Nephron (organoid): Measurements from ENCODE around the gene RFT1.

Experiments
- H3K27ac Mint-ChIP-seq, 3 experiments: 2 replicates each; pipeline ENCODE4 v1.8.0; 2020; ENCODE audit warnings: mixed read lengths in 3 of 3, mild to moderate bottlenecking in 2 of 3, moderate library complexity in 1 of 3
- H3K27me3 Mint-ChIP-seq: 2 replicates; pipeline ENCODE4 v1.8.0; 2021; ENCODE audit warnings: low read depth, mild to moderate bottlenecking, moderate library complexity, mixed read lengths
- H3K36me3 Mint-ChIP-seq: 2 replicates; pipeline ENCODE4 v1.8.0; 2020; ENCODE audit warnings: low read depth, mixed read lengths
- H3K4me1 Mint-ChIP-seq: 2 replicates; pipeline ENCODE4 v1.8.0; 2020; ENCODE audit warnings: mixed read lengths
- H3K4me3 Mint-ChIP-seq, 3 experiments: 2 replicates each; pipeline ENCODE4 v1.8.0; 2020; ENCODE audit warnings: mild to moderate bottlenecking in 3 of 3, mixed read lengths in 3 of 3, moderate library complexity in 2 of 3
- H3K9me3 Mint-ChIP-seq: 2 replicates; pipeline ENCODE4 v1.8.0; 2020; ENCODE audit warnings: mixed read lengths
- TF ChIP-seq, protein P1 (sequence below), 3 experiments: fragments of 200-600 bp; sonication (generic); IDR thresholded peaks; one replicate each; pipeline ENCODE4 v1.5.0; 2021; ENCODE audit warnings: antibody characterized with exemption in 3 of 3; ENCODE audit not compliant: unreplicated experiment in 3 of 3

Gene RFT1

DNA sequence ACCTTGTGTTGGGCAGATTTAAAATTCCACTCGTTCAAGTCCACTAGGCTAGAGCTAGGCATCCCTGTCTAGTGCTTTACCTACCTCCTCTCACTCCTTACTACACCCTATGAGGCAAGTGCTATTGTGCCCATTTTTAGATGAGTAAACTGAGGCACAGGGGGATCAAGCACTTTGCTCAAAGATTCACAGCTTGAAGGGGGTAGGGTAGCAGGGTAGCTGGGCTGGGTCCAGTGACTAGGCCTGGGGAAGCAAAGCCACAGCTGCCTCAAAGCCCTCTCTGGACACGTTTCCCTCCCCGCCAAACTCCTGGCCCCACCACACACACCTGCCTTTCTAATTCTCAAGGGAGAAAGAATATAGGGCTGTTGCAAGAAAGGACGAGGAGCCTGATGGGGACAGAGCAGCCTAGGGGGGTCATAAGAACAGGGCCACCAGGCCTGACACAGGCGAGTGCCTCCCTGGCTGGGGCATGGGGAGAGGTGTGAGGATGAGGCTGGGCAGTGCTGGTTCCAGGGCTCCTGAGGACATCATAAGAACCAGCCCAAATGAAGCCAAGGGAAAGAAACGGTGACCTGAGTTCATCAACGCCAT, 49.5 kb downstream of the RFT1 start:
- peaks cover 8% of the 10 kb centered on the region for H3K27me3 Mint-ChIP-seq
- H3K36me3 Mint-ChIP-seq, result no peaks in the 10 kb centered on the region
- no peaks in the 10 kb centered on the region for H3K4me1 Mint-ChIP-seq
- TF ChIP-seq, protein P1, sequence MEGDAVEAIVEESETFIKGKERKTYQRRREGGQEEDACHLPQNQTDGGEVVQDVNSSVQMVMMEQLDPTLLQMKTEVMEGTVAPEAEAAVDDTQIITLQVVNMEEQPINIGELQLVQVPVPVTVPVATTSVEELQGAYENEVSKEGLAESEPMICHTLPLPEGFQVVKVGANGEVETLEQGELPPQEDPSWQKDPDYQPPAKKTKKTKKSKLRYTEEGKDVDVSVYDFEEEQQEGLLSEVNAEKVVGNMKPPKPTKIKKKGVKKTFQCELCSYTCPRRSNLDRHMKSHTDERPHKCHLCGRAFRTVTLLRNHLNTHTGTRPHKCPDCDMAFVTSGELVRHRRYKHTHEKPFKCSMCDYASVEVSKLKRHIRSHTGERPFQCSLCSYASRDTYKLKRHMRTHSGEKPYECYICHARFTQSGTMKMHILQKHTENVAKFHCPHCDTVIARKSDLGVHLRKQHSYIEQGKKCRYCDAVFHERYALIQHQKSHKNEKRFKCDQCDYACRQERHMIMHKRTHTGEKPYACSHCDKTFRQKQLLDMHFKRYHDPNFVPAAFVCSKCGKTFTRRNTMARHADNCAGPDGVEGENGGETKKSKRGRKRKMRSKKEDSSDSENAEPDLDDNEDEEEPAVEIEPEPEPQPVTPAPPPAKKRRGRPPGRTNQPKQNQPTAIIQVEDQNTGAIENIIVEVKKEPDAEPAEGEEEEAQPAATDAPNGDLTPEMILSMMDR (IDR thresholded peaks at IDR 0.05; ENCODE audit: unreplicated experiment in 3 of 3), result no peak
- H3K4me3 Mint-ChIP-seq, result no peak overlapping the region
- no peak overlapping the region for H3K27ac Mint-ChIP-seq
- H3K9me3 Mint-ChIP-seq, result no peaks in the 10 kb centered on the region

DNA sequence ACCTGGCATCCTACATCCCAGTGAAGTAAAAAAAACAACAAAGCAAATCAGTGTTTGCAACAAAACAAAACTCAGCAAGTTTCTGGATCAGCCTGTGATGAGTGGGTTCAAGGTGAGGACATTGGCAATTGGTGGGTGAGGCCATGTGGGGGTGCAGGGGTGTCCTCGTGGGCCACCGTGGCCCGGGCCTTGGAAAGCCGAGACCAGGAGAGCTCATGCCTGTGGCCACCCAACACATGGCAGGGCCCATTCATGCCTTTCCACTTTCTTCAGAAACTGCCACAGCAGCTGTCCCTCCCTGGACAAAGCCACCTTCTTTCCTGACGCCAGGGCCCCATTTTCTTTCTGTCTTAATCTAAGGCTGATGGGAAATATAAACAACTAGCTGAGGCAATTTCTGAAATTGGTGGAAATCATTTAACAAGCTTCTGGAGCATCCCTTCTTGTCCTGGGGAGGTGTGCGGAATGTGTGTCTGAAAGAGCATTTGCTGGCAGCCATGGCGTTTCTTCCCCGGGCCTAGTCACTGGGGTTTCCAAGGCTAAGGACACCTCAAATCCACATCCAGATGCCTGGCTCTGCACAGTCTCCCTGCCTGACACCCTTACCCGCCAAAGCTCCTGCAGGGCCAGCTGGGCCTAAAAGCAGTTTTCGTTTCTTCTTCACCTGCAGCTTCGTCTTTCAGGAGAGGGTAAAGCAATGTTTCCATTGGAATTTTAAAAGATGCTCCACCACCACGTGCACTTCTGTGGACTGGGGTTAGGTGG, 50.3 kb downstream of the RFT1 start:
- H3K4me3 Mint-ChIP-seq, result no peak overlapping the region
- H3K27me3 Mint-ChIP-seq, result peaks cover 8% of the 10 kb centered on the region
- H3K27ac Mint-ChIP-seq, result no peak overlapping the region
- H3K4me1 Mint-ChIP-seq, result no peaks in the 10 kb centered on the region
- no peaks in the 10 kb centered on the region for H3K36me3 Mint-ChIP-seq
- H3K9me3 Mint-ChIP-seq, result no peaks in the 10 kb centered on the region
- TF ChIP-seq, protein P1 (IDR thresholded peaks at IDR 0.05; ENCODE audit: unreplicated experiment in 3 of 3), result no peak

DNA sequence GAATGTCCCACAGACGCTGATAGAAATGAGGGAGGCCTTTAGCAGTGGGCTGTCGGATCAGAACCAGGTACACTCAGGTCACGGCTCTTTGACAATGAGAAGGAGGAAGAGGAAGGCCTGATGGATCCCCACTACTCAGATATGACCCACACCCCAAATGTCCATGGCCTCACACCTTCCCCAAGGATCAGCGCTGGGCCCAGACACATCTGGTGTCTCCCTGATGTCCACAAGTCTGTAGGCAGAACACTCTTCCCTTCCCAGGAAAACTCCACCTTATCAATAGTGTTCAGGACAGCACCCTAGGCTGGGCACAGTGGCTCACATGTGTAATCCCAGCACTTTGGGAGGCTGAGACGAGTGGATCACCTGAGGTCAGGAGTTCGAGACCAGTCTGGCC, 51.1 kb downstream of the RFT1 start:
- no peaks in the 10 kb centered on the region for H3K36me3 Mint-ChIP-seq
- TF ChIP-seq, protein P1 (IDR thresholded peaks at IDR 0.05; ENCODE audit: unreplicated experiment in 3 of 3), result no peak
- H3K4me3 Mint-ChIP-seq, result no peak overlapping the region
- no peaks in the 10 kb centered on the region for H3K4me1 Mint-ChIP-seq
- H3K27me3 Mint-ChIP-seq, result peaks cover 8% of the 10 kb centered on the region
- no peaks in the 10 kb centered on the region for H3K9me3 Mint-ChIP-seq
- no peak overlapping the region for H3K27ac Mint-ChIP-seq

DNA sequence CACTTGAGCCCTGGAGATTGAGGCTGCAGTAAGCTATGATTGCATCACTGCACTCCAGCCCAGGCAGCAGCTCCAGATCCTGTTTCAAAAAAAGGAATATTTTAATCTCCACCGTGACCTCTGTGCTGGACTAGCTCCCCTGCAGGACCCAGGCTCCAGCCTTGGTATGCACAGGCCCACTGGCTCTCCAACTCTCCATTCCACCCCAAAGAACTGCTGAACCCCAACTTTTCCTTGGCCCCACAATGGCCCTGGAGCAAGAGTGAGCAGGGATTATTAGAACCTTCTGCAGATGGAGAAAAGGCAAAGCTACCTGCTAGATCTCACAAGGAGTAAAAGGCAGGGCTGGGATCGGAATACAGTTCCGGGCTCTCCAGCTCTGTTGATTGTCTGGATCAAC, 51.6 kb downstream of the RFT1 start:
- TF ChIP-seq, protein P1 (IDR thresholded peaks at IDR 0.05; ENCODE audit: unreplicated experiment in 3 of 3), result no peak
- Mint-ChIP-seq H3K4me3 (no peak overlapping the region), H3K4me1 (no peaks in the 10 kb centered on the region), H3K9me3 (no peaks in the 10 kb centered on the region), H3K36me3 (no peaks in the 10 kb centered on the region), H3K27ac (no peak overlapping the region), H3K27me3 (peaks cover 8% of the 10 kb centered on the region)

DNA sequence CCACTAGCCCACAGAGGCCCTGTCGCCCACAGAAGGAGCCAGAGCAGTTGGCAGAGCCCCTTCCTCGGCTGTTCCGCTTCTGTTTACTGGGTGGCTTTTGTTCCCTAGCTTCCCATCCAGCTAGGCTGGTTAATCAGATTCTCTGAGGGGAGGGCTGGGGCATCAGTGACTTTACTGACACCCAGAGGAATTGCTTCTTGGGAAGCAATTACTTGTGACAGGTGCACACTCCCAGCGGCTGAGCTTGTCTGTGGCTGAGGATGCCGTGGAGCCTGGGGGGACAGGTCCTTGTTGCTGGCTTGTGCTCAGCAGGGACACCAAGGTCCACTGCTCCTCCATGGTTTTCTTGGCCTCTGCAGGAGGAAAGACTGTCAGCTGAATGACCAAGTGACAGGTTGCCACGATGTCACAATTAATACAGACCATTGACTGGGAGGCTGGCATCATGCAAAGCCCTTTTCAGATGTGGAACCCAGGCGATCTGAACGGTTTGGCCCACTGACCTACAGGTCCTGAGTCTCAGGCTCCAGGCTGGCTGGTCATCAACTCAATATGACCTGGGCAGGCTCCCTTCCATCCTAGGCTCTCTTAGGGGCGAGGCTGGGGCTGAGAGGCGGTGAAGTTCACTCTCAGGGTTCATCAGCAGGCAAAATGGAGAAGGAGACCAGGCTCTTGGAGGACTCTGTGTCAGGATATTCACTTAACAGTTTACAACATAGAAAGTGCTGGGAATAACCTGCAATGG, 52.6 kb downstream of the RFT1 start:
- TF ChIP-seq, protein P1 (IDR thresholded peaks at IDR 0.05; ENCODE audit: unreplicated experiment in 3 of 3), result no peak
- H3K36me3 Mint-ChIP-seq, result no peaks in the 10 kb centered on the region
- no peak overlapping the region for H3K27ac Mint-ChIP-seq
- H3K4me1 Mint-ChIP-seq, result peaks cover 3% of the 10 kb centered on the region
- H3K4me3 Mint-ChIP-seq, result no peak overlapping the region
- H3K9me3 Mint-ChIP-seq, result no peaks in the 10 kb centered on the region
- H3K27me3 Mint-ChIP-seq, result peaks cover 8% of the 10 kb centered on the region
